NOMO-1 treated with DMSO at 0.1 percent for 48 hours (cell line): ENCODE measurements around the gene SLC7A6.
A peak's percentile ranks its signal among the peaks of the same experiment; 100 is the strongest.
"Not testable (repeated sequence)": the region's sequence is repeated elsewhere in the genome, so short reads cannot be mapped to it uniquely, and the experiment has no call there.

ENCODE experiments used
- DNase-seq: peaks from one replicate; lab custom pipeline; 2025; ENCODE audit not compliant: unreplicated experiment; lab: John Stamatoyannopoulos, UW

Gene SLC7A6

DNA sequence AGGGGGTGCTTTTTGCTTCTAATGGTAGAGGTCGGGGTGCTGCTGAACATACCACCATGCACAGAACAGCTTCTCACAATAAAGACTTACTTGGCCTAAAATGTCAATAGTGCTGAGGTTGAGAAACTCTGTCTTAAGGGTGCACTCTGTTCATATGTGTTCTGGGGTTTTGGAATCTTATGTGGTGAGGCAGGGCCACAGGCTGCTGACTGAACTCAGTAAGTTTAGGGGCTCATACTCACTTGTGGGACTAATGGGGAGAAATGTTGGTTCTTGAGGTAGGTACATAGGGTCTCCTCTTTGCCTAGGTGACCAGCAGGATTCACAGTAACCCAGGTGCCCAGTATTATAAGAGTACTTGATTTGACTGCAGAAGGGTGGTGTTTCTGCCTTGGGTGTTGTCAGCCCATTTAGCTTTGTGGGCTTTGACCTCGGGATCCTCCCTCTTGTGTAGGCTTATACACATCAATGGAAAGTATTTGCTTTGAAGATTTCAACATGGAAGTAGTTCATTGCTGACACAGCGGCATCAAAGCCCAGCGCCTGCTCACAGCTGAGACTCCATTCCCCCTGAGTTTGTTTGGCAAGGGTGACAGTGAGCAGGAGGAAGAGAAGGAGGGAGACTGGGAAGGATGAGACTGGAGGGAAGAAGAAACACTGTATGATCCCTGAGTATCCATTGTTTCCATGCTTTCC is 17.2 kb downstream of the SLC7A6 start:
- no peak for DNase-seq

DNA sequence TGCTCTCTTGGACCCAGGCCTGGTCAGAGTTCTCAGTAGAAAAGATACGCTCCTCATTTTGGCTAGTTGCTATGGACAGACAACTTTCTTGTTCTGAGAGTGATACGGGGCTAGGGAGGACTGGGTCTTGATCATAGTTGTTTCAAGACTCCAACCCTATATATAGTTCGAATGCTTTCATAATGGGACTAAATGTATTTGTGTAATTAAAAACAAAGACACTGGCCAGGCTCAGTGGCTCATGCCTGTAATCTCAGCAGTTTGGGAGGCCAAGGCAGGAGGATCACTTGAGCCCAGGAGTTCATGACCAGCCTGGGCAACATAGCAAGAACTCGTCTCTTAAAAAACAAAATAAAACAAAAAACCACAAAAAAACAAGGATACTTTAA is 17.7 kb downstream of the SLC7A6 start:
- no peak for DNase-seq

DNA sequence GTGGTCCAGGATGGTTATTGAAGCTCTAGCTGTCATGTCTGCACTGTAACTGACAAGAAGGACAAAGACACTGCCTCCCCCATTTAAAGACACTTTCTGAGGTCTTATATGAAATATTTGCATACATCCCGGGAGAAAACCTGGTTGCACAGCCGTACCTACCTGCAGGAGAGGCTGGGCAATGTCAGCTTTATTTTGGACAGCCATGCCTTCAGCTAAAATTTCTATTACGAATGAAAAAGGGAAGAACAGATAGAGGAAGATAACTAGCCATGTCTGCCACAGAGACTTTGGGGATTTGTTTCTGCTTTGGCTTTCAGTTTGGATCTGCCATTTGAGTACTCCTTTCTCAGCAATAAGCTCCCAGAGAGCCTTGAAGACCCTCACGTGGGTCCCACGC is 19.0 kb downstream of the SLC7A6 start:
- peak; percentile 17 for DNase-seq

DNA sequence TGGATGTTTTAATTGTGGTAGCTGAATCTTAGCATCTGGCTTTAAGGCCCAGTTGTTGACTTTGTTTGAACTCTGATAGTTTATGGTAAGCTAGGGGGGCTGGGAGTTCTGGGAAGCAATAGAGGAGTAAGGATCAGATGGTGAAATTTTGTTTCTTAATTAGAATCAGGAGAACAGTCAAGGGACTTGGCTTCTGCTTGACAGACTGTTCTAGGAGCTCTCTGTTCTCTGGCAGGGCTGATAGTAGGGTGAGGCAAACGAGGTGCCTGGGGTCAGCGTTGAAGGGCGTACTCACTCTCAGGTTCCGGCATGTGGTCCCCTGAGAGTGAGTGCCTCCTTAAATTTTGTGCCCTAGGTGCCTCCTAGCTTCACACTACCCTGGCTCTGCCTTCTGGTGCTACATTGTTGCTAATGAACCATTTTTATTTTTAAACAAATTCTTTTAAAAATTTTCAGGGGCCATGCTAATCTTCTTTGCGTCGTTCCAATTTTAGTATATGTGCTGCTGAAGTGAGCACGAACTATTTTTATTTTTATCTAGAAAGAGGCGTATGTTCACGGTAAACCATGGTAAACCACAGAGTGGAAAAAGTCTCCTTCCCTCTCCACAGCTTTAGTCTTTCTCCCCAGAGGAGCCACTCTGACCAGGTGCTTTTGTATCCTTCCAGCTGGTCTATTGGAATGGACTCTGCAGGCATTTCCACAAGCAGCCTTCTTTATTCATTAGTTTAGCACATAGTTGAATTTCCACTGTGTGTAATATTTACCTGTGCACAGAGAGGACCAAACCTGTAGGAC is 19.7 kb downstream of the SLC7A6 start:
- DNase-seq, result no peak

DNA sequence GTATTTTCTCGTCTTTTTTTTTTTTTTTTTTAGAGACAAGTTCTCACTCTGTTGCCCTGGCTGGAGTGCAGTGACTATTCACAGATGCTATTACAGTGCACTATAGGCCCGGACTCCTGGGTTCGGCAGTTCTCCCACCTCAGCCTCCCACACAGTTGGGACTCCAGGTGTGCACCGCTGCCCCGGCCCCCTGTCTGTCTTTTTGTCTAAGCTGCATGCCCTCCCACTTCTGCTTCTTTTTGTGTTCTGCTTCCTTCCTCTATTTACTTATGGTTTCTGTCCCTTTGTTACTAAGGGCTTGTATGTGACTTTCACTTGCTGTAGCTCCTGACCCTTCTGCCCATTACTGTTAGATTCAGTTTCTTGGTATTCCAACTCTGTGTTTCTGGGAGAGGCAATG is 20.5 kb downstream of the SLC7A6 start:
- DNase-seq, result peak; percentile 85

DNA sequence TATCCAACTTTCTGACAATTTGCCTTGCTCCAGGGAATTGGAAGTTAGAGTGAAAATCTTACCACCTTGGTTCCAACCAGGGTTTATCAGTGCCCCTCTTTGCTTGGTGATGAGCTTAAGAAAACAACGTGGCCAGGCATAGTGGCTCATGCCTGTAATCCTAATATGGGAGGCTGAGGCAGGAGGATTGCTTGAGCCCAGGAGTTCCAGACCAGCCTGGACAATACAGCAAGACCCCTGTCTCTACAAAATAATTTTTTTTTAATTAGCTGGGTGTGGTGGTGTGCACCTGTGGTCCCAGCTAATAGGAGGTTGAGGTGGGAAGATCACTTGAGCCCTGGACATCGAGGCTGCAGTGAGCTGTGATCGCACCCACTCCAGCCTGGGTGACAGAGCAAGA is 21.4 kb downstream of the SLC7A6 start:
- DNase-seq, result no peak

DNA sequence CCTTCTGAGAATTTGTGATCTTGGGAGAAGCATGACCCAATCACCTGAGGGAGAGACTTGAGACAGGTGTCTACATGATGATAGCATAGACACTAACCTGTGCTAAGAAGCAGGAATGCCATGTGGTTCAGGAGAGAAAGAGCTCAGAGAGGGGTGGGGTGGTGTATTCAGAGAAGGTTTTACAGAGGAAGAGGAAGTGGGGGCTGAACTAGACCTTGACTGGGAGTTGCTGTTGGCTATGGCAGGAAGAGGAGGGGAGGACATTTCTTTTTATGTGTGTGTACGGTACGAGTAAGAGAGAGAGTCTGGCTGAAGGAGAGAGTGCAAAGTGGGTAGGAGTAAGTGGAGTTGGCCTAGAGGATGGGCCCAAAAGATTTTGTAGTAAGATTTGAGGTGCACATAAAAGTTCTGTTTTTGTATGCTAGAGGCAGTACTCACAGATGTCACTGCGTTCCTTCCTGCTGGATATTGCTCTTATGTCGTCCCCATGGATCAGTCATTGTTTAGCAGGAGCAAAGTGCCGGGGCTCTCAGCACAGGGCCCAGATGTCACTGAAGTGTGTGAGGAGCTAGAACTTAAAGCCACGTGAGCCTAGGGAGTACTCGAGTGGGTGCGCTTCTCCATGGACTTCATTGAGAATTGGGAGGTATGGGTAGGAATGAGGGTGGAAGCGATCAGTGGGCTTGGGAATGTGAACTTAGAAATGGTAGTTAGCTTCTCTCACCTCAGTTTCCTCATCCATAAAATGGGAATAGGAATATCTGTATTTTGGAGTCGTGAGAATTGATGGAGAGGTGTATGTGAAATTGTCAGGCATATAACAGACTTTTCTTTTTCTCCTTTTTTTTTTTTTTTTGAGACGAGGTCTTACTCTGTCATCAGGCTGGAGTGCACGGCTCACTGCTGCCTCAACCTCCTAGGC is 22.1 kb downstream of the SLC7A6 start:
- DNase-seq, result peak; percentile 60

DNA sequence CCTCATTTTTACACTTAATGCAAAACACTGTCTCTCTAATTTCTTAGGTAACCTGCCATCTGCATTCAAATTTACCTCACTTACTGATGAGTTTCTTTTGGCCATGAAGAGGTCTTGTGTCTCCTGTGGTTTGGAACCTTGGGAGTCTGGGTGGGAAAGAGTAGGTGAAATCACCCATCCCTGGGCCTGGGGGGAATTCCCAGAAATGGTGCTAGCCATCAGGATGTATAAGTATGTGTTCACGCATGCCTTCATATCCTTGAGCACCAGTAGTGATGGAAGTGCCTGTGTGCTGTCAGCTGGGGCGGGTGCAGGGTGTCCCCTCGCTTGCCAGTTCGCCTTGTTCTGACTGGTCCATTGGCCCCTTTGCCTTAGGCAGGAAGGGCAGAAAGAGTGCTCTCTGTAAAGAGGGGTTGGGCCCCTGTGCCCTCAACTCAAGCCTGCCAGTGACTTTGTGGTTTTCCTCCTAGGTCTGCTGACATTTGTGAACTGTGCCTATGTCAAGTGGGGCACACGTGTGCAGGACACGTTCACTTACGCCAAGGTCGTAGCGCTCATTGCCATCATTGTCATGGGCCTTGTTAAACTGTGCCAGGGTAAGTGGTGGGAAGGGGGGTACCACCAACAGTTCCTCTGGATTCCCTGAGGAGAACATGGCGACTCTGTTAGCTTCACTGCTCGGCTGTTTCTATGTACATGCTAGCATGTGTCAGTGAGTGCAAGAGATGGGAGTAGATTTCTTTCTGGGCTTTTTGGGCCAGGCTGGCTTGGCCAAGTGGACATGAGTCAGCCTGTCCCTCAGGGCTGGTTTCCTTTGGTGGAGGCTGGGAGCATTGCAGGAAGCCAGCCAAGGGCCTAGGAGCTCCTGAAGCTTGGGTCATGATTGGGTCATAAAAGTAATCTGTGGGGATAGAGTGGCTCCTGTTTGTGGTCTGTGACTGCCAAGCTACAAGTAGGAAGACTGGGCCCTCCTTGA is 23.2 kb downstream of the SLC7A6 start:
- DNase-seq, result no peak

DNA sequence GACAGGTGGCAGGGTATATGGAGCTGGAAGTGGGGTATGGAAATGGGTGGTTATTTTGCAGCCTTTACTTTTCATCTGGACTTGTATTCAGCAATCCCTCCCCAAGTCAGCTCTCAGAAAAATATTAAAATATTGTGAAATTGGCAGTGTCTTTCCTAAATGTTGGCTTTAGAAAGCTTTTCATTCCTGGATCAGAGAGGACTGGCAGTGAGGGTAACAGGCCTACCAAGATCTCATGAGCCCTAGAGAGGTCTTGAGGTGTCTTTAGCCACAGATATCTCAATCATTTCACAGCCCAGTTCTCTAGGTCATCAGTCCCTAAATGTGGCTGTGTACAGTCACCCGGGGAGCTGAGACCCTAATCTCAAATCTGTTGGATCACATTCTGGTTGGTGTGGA is 23.9 kb downstream of the SLC7A6 start:
- DNase-seq, result no peak

DNA sequence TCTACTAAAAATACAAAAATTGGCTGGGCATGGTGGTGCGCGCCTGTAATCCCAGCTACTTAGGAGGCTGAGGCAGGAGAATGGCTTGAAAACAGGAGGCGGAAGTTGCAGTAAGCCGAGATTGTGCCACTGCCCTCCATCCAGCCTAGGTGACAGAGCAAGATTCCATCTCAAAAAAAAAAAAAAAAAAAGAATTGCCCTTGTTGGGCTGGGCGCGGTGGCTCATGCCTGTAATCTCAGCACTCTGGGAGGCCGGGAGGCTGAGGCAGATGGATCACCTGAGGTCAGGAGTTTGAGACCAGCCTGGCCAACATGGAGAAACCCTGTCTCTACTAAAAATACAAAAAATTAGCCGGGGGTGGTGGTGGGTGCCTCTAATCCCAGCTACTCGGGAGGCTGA is 24.5 kb downstream of the SLC7A6 start:
- DNase-seq, result not testable (repeated sequence)

DNA sequence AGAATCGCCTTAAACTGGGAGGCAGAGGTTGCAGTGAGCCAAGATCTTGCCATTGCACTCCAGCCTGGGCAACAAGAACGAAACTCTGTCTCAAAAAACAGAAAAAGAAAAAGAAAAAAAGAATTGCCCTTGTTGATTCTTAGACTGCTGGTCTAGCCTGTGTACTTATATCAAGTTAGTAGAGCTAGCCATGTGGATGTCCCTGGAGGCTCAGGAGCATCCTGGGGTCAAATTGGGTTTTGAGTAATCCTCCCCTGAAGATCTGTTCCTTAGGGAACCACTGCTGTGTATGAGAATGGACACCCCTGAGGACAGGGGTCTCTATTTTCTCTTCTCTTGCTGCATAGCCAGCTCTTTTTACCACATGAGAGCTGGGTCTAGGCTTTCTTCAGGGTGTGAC is 24.9 kb downstream of the SLC7A6 start:
- no peak for DNase-seq

DNA sequence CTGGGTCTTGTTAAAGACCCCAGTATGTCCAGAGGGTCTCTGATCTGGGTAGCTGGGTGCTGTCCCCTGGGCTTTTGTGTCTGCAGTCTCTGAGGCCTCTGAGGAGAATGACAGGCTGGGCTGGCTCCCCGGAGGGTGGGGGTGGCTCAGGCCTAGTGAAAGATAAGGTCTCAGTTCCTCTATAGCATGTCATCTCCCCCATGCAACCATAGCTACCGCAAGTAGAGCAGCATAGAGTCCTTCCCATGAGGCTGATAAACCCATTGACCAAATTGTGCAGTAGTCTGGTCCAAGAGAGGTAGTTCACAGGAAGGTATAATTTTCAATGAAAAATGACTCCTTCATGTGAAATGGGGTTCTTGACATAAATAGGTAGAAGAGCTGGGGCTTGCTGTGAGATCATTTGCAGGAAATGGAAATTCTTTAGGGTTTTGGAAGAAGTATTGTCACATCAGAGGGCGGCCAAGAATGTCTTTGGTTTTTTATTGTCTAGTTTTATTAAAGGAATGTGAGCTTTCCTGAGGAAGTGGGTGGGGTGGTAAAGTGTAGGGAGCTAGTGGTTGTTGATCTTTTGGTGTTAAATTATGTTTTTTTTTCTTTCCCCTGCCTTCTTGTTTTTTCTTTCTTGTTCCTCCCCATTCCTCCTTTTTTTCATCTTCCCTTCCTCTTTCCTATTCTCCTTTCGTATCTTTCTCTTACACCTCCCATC is 25.4 kb downstream of the SLC7A6 start:
- DNase-seq, result peak; percentile 12

DNA sequence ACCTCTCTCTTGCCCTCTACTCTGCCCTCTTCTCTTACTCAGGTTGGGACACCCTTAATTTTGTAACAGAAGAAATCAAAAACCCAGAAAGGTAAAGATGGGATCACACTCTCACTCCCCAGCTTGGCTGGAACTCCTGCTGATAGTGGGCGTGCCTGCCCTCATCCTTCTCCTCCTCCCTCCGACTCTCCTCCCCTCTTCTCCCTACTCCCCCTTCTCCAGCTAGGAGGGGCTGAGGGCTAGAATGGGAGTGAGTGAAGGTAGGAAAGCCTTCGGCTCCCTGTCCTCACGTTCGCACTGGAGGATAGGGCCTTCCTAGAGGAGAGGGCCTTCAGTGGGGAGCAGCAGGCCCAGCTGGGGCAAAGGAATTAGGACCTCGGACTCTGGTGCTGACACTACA is 26.1 kb downstream of the SLC7A6 start:
- no peak for DNase-seq

DNA sequence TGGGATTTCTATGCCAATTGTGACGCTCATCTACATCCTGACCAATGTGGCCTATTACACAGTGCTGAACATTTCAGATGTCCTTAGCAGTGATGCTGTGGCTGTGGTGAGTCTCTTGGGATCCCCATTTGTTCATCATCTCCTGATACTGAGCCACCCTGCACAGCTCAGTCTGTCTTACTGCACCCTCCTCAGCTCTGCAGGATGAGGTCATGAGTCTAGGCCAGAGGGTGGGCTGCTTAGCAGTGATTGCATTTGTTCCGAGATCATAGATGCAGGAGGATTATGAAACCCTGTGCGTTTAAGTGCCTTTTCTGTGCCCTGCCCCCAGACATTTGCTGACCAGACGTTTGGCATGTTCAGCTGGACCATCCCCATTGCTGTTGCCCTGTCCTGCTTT is 26.9 kb downstream of the SLC7A6 start:
- no peak for DNase-seq

DNA sequence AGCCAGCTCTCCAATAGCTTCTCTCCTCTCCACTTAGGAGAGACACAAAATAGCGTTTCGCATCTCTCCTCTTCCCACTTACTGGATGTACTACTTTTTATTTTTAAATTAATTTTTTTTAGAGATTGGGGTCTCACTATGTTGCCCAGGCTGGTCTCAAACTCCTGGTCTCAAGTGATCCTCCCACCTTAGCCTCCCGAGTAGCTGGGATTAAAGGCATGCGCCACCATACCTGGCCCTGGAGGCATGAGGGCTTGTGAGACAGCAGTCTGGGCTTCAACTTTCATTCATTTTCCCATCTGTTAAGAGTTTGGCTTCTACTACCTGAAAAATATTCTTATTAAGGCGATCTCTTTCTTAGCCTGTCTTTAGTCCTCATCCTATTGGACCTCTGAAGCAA is 28.1 kb downstream of the SLC7A6 start:
- DNase-seq, result no peak

DNA sequence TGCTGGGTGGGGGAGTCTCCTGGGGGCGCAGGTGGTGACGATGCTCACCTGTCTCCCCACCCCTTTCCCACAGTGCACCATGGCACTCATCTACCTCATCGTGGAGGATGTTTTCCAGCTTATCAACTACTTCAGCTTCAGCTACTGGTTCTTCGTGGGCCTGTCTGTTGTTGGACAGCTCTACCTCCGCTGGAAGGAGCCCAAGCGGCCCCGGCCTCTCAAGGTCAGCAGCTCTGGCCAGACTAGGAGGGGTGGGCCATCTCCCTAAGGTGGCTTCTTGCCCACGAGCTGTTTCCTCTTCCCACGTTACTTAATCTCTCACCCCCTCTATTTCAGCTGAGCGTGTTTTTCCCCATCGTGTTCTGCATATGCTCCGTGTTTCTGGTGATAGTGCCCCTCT is 32.0 kb downstream of the SLC7A6 start:
- no peak for DNase-seq

DNA sequence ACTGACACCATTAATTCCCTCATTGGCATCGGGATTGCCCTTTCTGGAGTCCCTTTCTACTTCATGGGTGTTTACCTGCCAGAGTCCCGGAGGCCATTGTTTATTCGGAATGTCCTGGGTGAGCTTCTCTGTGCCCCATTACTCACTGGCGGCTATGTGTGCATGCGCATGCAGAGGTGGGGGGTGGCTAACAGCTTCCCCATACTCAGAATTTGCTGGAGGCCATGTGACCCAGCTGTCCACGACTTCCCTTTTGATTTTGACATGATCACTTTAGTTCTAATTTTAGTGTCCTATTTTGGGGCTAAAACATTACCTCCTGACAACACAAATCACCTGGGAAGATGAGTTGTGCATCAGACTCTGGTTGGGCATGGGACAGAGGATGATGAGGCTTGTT is 32.4 kb downstream of the SLC7A6 start:
- peak; percentile 36 for DNase-seq

DNA sequence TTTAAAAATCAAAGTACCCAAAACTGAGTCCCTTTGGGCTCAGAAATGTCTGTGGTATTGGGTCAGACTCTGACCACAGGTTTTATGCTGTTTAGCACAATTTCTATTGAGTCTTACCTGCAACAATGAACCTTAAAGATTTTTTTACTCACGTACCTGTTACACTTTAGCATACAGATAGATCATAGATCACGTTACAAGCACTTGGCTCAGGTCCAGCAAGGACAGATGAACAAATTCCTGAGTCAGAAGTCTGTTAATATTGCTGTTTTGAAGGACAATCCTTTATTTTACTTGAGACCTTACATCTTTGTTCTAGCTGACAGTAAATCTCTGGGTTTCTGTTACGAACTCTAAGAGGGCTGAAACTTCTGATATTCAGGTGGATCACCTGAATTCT is 33.6 kb downstream of the SLC7A6 start:
- DNase-seq, result no peak

DNA sequence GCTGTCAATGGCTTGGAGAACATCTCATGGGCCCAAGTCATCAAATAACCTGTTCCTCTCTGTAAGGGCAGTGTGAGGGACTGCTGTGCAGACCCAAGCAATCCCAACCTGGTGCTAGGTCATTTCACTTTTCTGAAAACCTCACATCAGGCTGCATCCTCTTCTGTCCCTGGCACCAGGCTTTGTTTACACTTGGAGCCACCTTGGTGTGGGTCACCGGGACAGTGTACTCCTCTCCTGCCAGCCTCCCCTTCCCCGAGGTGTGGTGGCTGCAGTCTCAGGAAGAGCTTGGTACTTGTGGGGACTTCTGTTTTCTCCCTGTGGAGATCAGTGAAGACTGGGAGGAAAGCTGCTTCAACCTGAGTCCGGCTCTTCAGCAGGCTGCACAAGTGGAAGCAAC is 34.0 kb downstream of the SLC7A6 start:
- DNase-seq, result no peak
